ENCODE results near the gene CR1.
"Not testable (repeated sequence)": the region's sequence is repeated elsewhere in the genome, so short reads cannot be mapped to it uniquely, and the experiment has no call there.

CR1 gene

DNA sequence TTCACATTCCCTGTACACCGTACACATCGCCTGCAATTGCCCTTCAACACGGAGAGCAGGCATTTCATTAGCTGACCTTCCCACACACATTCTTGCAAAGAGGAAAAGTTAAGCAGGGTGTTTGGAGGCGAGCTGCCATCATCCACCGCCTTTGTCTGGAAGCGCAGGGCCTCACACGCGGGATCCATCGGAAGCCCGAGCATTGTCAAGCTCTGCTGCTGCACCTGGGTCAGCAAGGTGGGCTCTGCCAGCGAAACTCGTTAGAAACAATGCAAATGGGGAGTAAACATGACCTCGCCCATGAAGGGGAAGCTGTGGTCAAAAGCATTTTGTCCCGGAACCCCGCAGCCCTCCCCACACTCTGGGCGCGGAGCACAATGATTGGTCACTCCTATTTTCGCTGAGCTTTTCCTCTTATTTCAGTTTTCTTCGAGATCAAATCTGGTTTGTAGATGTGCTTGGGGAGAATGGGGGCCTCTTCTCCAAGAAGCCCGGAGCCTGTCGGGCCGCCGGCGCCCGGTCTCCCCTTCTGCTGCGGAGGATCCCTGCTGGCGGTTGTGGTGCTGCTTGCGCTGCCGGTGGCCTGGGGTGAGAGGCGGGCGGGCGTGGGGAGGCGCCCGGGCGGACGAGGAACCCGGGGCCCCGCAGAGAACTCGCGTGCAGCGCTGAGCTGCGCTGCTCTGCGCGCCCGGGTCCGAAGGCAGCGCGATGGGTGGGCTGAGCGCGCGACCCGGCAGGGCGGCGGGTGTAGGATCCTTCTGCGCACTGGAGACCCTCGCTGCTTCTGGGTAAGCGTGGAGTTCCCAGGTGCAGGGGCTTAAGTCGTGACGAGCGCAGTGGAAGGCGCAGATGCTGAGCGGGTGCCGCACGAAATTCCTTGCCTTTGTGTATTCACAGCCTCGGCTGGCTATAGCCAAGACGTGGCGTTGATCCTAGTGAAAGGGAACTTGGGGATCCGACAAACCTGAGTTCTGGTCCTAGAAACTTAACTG, at the start of gene CR1:
CR1 (plus strand) TSS at position 357 of the 992 bp plus-strand sequence; CDS start at position 468, 111 bp downstream.
- DNase-seq, result peak in 8 of 56 donors; percentile 1 to 24 (median 6)

DNA sequence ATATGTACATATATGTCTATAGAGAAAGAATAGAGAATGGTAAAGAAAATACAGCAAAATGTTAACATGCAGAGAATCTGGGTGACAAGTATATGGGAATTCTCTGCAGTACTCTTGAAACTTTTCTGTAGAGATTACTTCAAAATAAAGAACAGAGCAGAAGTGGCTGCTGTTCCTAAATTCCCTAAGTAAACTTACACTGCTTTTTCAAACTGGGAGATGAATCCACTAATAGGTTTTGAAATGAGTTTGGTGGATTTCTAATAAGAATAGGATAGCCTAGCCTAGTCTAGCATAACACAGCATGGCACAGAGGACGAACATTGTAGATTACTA, 42.3 kb upstream of the CR1 start:
- DNase-seq, result no peak

DNA sequence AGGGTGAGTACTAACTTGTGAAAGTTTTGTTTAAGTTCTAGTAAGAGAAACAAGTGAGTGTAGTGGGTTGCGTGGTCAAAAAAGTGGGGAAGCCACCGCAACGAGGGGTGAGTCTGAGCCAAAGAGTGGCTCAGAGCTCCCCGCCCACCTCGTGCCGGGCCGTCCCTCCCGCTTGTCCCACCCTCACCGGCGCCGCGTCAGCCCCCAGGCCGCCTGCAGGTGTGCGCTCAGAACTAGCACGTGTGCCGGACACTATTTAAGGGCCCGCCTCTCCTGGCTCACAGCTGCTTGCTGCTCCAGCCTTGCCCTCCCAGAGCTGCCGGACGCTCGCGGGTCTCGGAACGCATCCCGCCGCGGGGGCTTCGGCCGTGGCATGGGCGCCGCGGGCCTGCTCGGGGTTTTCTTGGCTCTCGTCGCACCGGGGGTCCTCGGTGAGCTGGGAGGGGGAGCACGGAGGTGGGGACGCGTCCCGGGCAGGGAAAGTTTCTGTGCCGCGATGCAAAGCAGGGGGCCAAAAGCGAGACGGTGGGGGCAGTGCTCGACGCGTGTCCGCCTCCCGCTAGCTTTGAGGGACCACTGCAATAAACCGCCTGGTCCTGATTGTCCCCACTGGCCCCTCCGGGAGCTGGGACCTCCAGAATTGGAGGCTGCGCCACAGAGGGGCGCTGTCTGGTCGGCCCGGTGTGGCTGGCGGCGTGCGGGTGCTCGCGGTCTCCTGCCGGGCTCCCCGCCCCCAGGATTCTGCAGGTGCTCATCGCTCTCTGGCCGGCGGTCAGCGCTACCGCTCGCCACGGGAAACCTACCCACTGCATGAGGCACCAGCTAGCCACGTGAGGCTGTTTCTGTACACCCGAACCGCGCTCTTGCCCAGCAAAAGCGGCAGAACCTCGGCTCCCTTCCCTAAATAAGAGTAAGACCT, 41.7 kb upstream of the CR1 start, which contains the start of gene CR2:
CR2 (plus strand) TSS at position 283 of the 919 bp plus-strand sequence; CDS start at position 374, 91 bp downstream.
- DNase-seq, result peak in 10 of 56 donors; percentile 1 to 34 (median 2)

DNA sequence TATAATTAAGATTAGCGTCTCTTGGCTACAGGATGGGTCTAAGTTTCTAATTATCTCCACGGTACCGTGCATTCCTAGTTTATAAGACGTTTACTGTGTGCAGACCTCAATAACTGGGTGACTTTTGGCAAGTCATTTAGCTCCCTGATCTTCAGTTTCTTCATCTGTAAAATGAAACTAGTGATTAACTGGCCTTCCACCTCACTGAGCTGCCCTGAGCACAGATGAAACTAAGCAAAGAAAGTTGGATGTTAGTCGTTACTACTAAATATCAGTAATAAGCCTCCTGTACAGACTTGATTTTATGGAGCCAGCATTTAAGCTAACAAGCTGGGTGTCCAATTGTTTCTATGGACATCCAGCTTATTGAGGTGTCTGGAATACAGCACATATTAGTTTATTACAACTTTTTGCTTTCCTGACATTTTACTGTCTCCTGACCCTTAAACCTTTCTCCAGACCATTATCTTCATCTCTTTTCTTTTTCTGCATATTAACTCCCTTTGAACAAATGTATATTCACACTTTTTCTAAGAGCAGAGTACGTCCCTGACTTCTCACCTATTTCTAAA, 40.7 kb upstream of the CR1 start:
- no peak for DNase-seq

DNA sequence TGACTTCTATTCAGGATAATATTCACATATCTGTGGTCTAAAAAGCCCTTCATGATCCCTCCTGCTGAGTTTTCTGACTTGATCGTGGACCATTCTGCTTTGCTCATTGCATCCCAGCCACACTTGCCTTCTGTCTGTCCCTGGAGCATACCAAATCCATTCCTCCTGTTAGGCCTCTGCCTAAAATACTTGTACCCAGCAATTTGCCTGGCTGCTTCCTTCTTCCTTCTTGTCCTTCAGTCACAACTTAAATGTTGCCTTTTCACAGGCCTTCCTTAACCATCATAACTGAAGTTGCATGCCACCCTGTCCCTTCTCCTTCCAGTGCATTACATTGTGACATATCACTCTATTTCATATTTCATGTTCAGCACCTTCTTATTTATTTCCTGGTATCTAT, 37.5 kb upstream of the CR1 start:
- no peak for DNase-seq

GRCh38 chr1:207459008-207459407, 36.9 kb upstream of the CR1 start:
- DNase-seq, result no peak

GRCh38 chr1:207461649-207462048, 34.3 kb upstream of the CR1 start:
- DNase-seq, result no peak

- no peak for DNase-seq
Observed at GRCh38 chr1:207462535-207462934, 33.4 kb upstream of the CR1 start.

GRCh38 chr1:207463021-207463420, 32.9 kb upstream of the CR1 start:
- DNase-seq, result no peak

DNA sequence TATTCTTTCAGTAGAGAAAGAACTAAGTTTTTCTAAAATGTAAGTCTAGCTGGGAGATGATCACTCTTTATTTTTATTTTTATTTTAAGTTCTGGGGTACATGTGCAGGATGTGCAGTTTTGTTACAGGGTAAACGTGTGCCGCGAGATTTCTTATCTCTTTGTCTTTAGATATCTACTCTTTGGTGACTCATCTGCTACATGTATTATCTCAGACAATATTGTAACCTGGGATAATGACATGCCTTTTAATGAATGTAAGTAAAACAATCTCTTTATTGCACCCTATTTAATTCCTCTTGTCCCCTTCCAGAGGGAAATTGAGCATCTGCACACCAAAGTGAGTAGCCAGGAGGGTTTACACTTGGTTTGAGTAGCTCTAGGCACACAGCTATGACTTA, 32.4 kb upstream of the CR1 start:
- no peak for DNase-seq

DNA sequence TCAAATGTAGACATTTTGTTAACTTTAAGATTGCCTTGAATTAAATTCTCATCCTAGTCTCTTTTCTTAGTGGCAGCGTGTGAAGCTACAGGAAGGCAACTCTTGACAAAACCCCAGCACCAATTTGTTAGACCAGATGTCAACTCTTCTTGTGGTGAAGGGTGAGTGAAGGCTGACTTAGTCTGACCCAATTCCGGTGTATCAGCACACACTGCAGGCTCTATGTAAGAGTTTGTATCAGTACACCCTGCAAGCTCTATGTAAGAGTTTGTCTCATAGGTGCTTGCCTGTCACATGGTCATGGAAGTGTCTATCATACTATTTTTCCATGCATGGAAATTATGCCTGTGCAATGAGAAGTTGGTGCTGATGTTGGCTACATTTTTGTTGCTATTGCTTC, 25.0 kb upstream of the CR1 start:
- DNase-seq, result no peak

GRCh38 chr1:207474210-207474609, 21.7 kb upstream of the CR1 start:
- no peak for DNase-seq

DNA sequence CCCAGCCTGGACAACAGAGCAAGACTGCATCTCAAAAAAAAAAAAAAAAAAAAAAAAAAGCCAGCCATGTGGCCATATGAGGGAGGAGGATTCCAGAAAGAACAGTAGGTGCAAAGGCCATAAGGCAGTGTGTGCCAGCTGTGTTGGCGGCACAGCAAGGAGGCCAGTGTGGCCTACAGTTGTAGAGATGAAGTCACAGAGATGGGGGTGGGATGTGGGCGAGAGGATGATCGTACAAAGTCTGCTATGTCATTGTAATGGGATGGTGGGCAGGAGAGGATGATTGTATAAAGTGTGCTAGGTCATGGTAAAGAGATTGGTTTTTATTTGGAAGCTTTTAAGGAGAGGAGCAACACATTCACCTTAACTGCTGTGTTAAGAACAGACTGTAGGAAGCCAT, 9.8 kb upstream of the CR1 start:
- DNase-seq, result no peak

- DNase-seq, result peak in 14 of 56 donors; percentile 1 to 58 (median 22)
Observed at GRCh38 chr1:207487636-207488035, 8.3 kb upstream of the CR1 start.

DNA sequence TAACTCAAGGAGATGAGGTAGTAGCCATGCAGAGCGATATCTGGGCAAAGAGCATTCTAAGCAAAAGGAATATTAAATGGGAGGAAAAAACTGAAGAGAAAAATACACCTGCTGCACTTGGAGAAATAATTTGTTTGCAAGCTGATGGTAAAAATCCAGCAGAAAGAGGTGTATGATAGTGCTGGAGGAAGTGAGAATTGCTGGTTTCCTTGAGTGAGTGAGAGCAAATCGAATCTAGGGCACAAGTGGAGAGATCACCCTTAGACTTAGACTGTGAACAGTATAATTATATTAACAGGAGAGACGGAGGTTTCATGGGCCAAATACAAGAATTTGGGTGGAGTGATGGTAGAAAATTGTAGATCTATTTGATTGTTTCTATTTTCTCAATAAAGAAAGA, 2.7 kb upstream of the CR1 start:
- no peak for DNase-seq

- DNase-seq, result no peak
Observed at GRCh38 chr1:207494171-207494570, 1.8 kb upstream of the CR1 start.

DNA sequence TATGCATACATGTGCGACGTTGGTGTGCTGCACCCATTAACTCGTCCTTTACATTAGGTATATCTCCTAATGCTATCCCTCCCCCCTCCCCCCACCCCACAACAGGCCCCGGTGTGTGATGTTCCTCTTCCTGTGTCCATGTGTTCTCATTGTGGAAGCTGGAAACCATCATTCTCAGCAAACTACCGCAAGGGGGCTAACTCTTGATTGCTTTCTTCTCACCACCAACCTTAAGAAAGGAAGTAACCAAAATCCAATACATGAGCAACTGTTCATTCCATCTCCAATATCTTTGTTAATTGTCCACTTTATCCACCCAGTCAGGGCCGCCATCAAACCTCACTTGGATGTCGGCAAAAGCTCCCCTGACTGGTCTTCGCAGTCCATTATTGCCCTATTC, 676 bp upstream of the CR1 start:
- not testable (repeated sequence) for DNase-seq

- DNase-seq, result no peak
Observed at GRCh38 chr1:207497941-207498340, 2.0 kb downstream of the CR1 start.

- DNase-seq, result peak in 46 of 56 donors; percentile 1 to 92 (median 48)
Observed at GRCh38 chr1:207499573-207499972, 3.6 kb downstream of the CR1 start.

- DNase-seq, result no peak
Observed at GRCh38 chr1:207500306-207500705, 4.3 kb downstream of the CR1 start.

GRCh38 chr1:207501071-207501470, 5.1 kb downstream of the CR1 start:
- no peak for DNase-seq

DNA sequence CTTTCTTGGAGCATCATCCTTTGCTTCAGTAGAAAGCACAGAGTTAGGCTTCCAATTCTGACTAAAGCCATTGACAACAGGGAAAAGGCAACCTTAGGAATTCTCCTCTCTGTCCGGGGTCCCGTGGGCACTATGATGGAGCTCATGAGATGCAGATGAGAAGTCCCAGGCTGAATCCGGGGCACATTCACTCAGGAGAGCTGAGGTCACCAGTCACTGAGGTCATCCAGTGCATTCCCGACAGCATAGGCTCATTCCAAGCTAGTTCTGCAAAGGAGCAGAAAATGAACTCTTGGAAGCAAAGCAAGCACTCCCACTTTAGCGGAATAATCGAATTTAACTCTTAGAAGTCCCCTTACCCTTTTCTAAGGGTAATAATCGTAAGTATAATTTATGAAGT, 6.8 kb downstream of the CR1 start:
- DNase-seq, result no peak

Measured in nucleus accumbens (tissue), 56 donors.